Measurements from ENCODE around the gene SHISA7.

The SHISA7 gene

GRCh38 chr19:55398200-55398925, 44.7 kb downstream of the SHISA7 start:
- DNase-seq (ENCODE audit: insufficient read length, low spot score) (no peak), FAIRE-seq (peak; percentile 59)
- TF ChIP-seq TAF1 (IDR thresholded peaks at IDR 0.05; ENCODE audit: low read depth, low read length) (no peak), POU2F2 (IDR thresholded peaks at IDR 0.05; ENCODE audit: low read depth, low read length) (no peak), SPI1 (IDR thresholded peaks at IDR 0.05; ENCODE audit: low read depth, low read length) (no peak), POLR2AphosphoS5 (IDR thresholded peaks at IDR 0.05; ENCODE audit: low read depth, low read length) (no peak), PAX5 (IDR thresholded peaks at IDR 0.05; ENCODE audit: insufficient read depth, low read length, severe bottlenecking) (no peak), POLR2A (IDR thresholded peaks at IDR 0.05; ENCODE audit: low read depth, low read length) (no peak)

GRCh38 chr19:55392820-55393761, 50.0 kb downstream of the SHISA7 start:
- no peak for TF ChIP-seq TAF1 (IDR thresholded peaks at IDR 0.05; ENCODE audit: low read depth, low read length)
- TF ChIP-seq PAX5 (IDR thresholded peaks at IDR 0.05; ENCODE audit: insufficient read depth, low read length, severe bottlenecking), result no peak
- no peak for TF ChIP-seq SPI1 (IDR thresholded peaks at IDR 0.05; ENCODE audit: low read depth, low read length)
- no peak for TF ChIP-seq POU2F2 (IDR thresholded peaks at IDR 0.05; ENCODE audit: low read depth, low read length)
- no peak for TF ChIP-seq POLR2A (IDR thresholded peaks at IDR 0.05; ENCODE audit: low read depth, low read length)
- TF ChIP-seq POLR2AphosphoS5 (IDR thresholded peaks at IDR 0.05; ENCODE audit: low read depth, low read length), result no peak
- DNase-seq (ENCODE audit: insufficient read length, low spot score) (no peak), FAIRE-seq (no peak)

- FAIRE-seq (no peak), DNase-seq (ENCODE audit: insufficient read length, low spot score) (no peak)
- TF ChIP-seq PAX5 (IDR thresholded peaks at IDR 0.05; ENCODE audit: insufficient read depth, low read length, severe bottlenecking), result no peak
- TF ChIP-seq POU2F2 (IDR thresholded peaks at IDR 0.05; ENCODE audit: low read depth, low read length), result no peak
- TF ChIP-seq SPI1 (IDR thresholded peaks at IDR 0.05; ENCODE audit: low read depth, low read length), result no peak
- no peak for TF ChIP-seq POLR2A (IDR thresholded peaks at IDR 0.05; ENCODE audit: low read depth, low read length)
- TF ChIP-seq POLR2AphosphoS5 (IDR thresholded peaks at IDR 0.05; ENCODE audit: low read depth, low read length), result 0 out of 2 replicates have a peak, but pooled peaks have one; percentile 16
- no peak for TF ChIP-seq TAF1 (IDR thresholded peaks at IDR 0.05; ENCODE audit: low read depth, low read length)
Measured at GRCh38 chr19:55391702-55392615, 51.1 kb downstream of the SHISA7 start.

- TF ChIP-seq POLR2A (IDR thresholded peaks at IDR 0.05; ENCODE audit: low read depth, low read length) (peak; percentile 61), PAX5 (IDR thresholded peaks at IDR 0.05; ENCODE audit: insufficient read depth, low read length, severe bottlenecking) (no peak), POU2F2 (IDR thresholded peaks at IDR 0.05; ENCODE audit: low read depth, low read length) (no peak), TAF1 (IDR thresholded peaks at IDR 0.05; ENCODE audit: low read depth, low read length) (no peak), POLR2AphosphoS5 (IDR thresholded peaks at IDR 0.05; ENCODE audit: low read depth, low read length) (peak; percentile 73), SPI1 (IDR thresholded peaks at IDR 0.05; ENCODE audit: low read depth, low read length) (no peak)
- FAIRE-seq (no peak), DNase-seq (ENCODE audit: insufficient read length, low spot score) (no peak)
Measured at GRCh38 chr19:55391191-55391670, 51.9 kb downstream of the SHISA7 start.

GRCh38 chr19:55390461-55390880, 52.6 kb downstream of the SHISA7 start:
- no peak for FAIRE-seq
- no peak for DNase-seq (ENCODE audit: insufficient read length, low spot score)
- TF ChIP-seq POLR2AphosphoS5 (IDR thresholded peaks at IDR 0.05; ENCODE audit: low read depth, low read length), result no peak; the same call in 1 of the 2 replicates
- no peak for TF ChIP-seq POLR2A (IDR thresholded peaks at IDR 0.05; ENCODE audit: low read depth, low read length)

- DNase-seq (ENCODE audit: insufficient read length, low spot score) (no peak), FAIRE-seq (no peak)
- 0 out of 2 replicates have a peak, but pooled peaks have one; percentile 4 for TF ChIP-seq POU2F2 (IDR thresholded peaks at IDR 0.05; ENCODE audit: low read depth, low read length)
- no peak for TF ChIP-seq SPI1 (IDR thresholded peaks at IDR 0.05; ENCODE audit: low read depth, low read length)
- TF ChIP-seq POLR2A (IDR thresholded peaks at IDR 0.05; ENCODE audit: low read depth, low read length), result peak; percentile 59
Measured at GRCh38 chr19:55389386-55390317, 53.4 kb downstream of the SHISA7 start.

- TF ChIP-seq PAX5 (IDR thresholded peaks at IDR 0.05; ENCODE audit: insufficient read depth, low read length, severe bottlenecking) (no peak), POLR2AphosphoS5 (IDR thresholded peaks at IDR 0.05; ENCODE audit: low read depth, low read length) (no peak; the same call in 1 of the 2 replicates), POLR2A (IDR thresholded peaks at IDR 0.05; ENCODE audit: low read depth, low read length) (no peak), TAF1 (IDR thresholded peaks at IDR 0.05; ENCODE audit: low read depth, low read length) (no peak), POU2F2 (IDR thresholded peaks at IDR 0.05; ENCODE audit: low read depth, low read length) (no peak), SPI1 (IDR thresholded peaks at IDR 0.05; ENCODE audit: low read depth, low read length) (no peak)
- FAIRE-seq (no peak), DNase-seq (ENCODE audit: insufficient read length, low spot score) (no peak)
Measured at GRCh38 chr19:55387736-55388497, 55.2 kb downstream of the SHISA7 start.
